ENCODE results near the gene SETX.

The SETX gene

DNA sequence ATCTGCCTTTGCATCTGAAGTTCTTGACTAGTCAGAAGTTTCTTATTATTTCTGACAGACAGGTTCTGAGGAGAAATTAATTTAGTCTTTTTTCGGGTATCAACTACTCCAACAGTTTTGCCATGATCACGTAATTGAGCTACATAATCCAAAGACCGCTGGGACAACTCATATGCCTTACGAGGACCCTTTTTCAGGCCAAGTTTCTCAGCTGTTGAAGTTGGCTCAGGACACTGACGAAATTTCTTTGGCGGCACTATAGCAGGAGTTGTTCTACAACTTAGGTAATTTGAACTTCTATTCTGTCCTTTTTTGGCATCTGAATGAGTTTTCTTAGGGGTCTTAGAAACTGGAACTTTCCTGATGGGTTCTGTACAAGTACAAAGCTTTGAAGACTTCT is 27.2 kb downstream of the SETX start:
- FAIRE-seq, result no peak
- no peak for DNase-seq (ENCODE audit: insufficient read length, low spot score)

DNA sequence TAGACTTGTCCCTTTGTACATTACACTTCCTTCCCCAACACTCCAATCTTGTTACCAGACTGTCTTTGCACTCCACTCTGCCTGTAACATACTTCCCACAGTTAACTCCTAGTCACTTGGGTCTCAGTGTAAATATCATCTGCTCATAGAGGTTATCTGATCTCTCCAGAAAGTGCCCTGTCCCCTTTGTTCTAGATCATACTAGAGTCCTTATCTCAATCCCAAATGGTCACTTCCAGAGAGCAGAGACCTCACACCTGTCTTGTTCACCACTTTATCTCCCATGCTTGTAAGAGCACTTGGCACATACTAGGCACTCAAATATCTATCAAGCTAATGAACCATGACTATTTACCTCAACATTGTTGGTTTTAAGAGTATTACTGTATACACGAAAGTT is 30.4 kb downstream of the SETX start:
- no peak for FAIRE-seq
- DNase-seq (ENCODE audit: insufficient read length, low spot score), result no peak
- TF ChIP-seq, protein P1, sequence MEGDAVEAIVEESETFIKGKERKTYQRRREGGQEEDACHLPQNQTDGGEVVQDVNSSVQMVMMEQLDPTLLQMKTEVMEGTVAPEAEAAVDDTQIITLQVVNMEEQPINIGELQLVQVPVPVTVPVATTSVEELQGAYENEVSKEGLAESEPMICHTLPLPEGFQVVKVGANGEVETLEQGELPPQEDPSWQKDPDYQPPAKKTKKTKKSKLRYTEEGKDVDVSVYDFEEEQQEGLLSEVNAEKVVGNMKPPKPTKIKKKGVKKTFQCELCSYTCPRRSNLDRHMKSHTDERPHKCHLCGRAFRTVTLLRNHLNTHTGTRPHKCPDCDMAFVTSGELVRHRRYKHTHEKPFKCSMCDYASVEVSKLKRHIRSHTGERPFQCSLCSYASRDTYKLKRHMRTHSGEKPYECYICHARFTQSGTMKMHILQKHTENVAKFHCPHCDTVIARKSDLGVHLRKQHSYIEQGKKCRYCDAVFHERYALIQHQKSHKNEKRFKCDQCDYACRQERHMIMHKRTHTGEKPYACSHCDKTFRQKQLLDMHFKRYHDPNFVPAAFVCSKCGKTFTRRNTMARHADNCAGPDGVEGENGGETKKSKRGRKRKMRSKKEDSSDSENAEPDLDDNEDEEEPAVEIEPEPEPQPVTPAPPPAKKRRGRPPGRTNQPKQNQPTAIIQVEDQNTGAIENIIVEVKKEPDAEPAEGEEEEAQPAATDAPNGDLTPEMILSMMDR (IDR thresholded peaks at IDR 0.05; ENCODE audit: insufficient read depth, missing control alignments), result no peak

More for the DNA sequence above, 27.2 kb downstream of the SETX start:
- TF ChIP-seq, protein P1 (IDR thresholded peaks at IDR 0.05; ENCODE audit: insufficient read depth, missing control alignments), result no peak

DNA sequence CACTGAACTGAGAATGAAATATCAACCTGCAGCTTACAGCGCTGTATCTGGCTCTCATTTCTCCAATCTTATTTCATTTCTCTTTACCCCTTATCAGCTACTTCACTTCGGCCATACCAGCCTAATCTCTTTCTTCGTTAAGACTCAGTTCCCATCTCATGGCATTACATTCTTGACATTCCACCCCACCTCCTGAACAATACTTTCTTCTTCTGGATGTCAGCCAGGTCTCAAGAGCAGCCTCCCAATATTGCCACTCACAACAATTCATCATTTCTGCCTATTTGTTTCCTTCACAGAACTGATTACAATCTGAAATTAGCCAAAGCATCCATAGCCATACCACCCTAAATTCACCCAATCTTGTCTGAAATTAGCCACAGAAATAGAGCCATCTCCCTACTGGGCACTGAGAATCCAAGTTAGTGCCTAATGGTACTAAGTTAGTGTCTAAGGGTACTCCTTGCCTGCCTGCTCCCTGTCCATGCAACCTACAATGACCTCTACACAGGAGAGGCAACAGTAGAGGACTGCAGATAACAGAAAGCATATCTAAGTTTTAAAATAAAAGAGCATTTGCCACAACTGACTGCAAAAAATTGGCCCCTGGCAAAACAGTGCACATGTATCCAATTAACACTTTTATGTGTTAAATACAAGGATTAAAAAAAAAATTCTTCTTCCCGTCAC is 35.2 kb downstream of the SETX start:
- DNase-seq (ENCODE audit: insufficient read length, low spot score), result no peak
- TF ChIP-seq, protein P1 (IDR thresholded peaks at IDR 0.05; ENCODE audit: insufficient read depth, missing control alignments), result no peak
- no peak for FAIRE-seq

DNA sequence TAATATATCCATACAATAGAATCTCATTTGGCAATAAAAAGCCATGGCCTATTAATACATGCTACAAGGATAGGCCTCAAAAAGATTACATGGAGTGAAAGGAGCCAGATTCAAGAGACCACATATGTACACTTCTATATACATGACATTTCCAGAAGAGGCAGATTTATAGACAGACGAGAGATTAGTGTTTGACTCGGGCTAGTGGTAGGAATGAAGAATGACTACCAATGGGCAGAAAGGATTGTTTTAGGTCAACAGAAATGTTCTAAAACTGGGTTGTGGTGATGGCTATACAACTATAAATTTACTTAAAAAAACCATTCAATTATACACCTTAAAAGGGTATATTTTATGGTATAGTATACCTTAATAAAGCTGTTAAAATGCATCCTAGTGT is 41.9 kb downstream of the SETX start:
- TF ChIP-seq, protein P1 (IDR thresholded peaks at IDR 0.05; ENCODE audit: insufficient read depth, missing control alignments), result no peak
- DNase-seq (ENCODE audit: insufficient read length, low spot score) (no peak), FAIRE-seq (no peak)

DNA sequence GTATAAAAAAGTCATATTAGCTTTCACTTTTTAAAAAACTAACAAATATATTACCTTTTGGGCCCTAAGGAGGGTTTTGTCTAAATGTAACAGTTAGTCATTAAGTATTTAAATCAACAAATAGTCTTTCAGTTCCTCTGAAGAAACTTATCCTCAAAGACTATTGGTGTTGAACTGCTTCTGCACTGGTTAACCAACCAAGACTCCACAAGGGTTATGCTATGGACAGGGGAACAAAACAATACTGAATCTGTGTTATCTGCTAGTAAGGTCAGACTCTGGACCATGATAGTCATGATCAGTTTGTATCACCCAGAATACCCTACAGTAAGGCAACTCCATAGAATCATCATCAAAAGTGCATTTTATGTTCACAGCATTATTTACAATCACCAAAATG is 42.4 kb downstream of the SETX start:
- DNase-seq (ENCODE audit: insufficient read length, low spot score) (no peak), FAIRE-seq (no peak)
- TF ChIP-seq, protein P1 (IDR thresholded peaks at IDR 0.05; ENCODE audit: insufficient read depth, missing control alignments), result no peak

DNA sequence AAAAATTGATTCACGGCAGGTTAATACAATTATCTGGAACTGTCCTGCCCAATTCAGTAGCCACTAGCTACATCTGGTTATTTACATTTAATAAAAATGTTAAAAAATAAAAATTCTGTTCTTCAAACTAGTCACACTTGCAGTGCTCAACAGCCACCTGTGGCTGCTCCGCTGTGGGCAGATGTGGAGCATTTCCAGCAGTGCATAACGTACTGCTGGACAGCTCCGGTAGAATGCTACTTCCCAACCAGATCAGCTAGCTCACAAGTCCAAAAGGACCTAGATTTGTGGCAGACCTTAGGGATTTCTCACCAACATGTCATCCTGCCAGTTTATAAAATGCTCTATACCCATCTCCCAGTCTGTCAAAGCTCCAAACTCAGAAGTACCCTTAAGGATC is 42.8 kb downstream of the SETX start:
- TF ChIP-seq, protein P1 (IDR thresholded peaks at IDR 0.05; ENCODE audit: insufficient read depth, missing control alignments), result no peak
- FAIRE-seq, result no peak
- DNase-seq (ENCODE audit: insufficient read length, low spot score), result no peak

DNA sequence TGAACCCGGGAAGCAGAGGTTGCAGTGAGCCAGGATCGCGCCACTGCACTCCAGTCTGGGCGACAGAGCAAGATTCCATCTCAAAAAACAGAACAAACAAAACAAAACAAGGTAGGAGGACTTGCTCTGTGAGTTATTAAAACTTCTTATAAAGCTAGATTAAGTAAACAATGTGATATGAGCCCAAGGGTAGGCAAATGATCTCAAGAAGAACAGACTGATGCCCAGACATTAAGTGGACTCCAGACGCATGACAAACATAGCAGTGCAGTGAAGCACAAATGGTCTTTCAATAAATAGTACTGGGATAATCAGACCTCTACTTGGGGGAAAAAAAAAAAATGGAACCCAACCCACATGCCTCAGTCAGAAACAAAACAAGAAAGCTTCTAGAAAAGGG is 45.7 kb downstream of the SETX start:
- TF ChIP-seq, protein P1 (IDR thresholded peaks at IDR 0.05; ENCODE audit: insufficient read depth, missing control alignments), result no peak
- FAIRE-seq, result no peak

More for the DNA sequence above, 45.7 kb downstream of the SETX start:
- DNase-seq (ENCODE audit: insufficient read length, low spot score), result no peak

Measured in D721Med (cell line).